Measurements from ENCODE around the gene PDE9A. TPM values are rescaled to one million over a fixed set of nuclear protein-coding genes. Genes with fewer than 3 reads are reported as not detected.

The PDE9A gene
- total RNA-seq, 1 donor, result not detected

DNA sequence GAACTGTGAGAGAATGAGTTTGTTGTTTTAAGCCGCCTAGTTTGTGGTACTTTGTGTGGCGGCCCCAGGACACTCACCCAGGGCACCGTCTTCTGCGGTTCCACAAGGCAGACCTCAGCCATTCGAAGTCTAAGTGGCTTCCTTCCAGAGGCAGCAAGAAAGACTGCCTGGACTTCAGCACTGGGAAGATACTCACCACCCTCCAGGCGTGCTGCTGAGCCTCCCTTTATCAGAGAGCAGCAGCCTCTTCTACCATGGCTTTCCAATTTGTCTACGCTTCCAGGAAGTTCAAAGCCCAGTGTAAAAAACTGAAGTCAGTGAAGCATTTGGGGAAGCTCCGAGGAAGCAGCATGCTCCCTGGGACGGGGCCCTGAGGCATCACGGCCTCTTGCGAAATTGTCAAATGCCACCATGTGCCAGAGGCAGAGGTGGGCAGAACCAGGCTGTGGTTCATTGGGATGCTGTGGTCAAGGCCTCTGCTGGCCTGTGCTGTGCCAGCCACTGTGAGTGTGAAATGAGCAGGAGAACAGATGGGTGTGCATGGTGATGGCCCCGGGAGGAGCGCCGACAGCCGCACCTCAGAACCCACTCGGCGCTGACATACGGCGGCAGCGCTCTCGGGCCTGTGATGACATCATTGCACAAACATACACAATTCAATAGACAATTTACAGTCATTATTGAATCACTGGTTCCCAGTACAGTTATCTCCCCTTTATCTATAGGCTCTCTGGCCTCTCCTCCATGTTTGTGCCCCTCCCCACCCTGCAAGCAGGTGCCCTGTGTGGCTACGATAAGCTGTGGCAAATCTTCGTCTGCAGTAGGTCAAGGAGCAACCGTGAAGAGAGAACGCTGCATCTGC lies 110.4 kb downstream of the PDE9A start:
- DNase-seq (ENCODE audit: low read depth), result no peak
- TF ChIP-seq, protein P1, sequence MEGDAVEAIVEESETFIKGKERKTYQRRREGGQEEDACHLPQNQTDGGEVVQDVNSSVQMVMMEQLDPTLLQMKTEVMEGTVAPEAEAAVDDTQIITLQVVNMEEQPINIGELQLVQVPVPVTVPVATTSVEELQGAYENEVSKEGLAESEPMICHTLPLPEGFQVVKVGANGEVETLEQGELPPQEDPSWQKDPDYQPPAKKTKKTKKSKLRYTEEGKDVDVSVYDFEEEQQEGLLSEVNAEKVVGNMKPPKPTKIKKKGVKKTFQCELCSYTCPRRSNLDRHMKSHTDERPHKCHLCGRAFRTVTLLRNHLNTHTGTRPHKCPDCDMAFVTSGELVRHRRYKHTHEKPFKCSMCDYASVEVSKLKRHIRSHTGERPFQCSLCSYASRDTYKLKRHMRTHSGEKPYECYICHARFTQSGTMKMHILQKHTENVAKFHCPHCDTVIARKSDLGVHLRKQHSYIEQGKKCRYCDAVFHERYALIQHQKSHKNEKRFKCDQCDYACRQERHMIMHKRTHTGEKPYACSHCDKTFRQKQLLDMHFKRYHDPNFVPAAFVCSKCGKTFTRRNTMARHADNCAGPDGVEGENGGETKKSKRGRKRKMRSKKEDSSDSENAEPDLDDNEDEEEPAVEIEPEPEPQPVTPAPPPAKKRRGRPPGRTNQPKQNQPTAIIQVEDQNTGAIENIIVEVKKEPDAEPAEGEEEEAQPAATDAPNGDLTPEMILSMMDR (IDR thresholded peaks at IDR 0.05; ENCODE audit: insufficient read depth, low read length), result no peak

DNA sequence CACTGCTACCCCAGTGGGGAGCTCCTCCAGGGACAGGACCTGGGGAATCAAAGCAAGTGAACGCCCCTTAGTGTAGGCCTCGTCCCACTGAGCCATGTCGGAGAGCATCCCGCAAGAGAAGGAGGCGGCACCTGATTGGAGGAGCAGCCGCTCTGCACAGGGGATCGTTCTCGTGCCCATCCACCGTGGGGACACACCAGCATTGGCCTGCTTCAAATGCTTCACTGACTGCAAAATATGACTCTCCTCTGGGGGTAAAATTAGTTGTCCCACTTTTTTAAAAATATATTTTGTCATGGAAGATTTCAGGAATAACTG lies 111.0 kb downstream of the PDE9A start:
- TF ChIP-seq, protein P1 (IDR thresholded peaks at IDR 0.05; ENCODE audit: insufficient read depth, low read length), result no peak
- H3K4me3 ChIP-seq (ENCODE audit: low read depth, low read length), result no peak overlapping the region
- no peak for DNase-seq (ENCODE audit: low read depth)

More for the DNA sequence above, 110.4 kb downstream of the PDE9A start:
- no peak overlapping the region for H3K4me3 ChIP-seq (ENCODE audit: low read depth, low read length)

DNA sequence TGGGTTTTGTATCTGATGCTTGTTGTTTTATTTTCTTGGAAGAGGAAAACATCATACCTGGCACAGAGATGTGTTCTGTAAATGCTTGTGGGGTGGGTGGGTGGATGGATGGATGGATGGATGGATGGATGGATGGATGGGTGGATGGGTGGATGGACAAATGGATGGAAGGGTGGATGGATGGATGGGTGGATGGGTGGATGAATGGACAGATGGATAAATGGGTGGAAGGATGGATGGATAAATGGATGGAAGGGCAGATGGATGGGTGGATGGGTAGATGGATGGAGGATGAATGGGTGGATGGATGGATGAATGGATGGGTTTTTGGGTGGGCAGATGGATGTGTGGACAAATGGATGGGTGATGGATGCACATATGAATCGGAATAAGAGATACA lies 111.5 kb downstream of the PDE9A start:
- TF ChIP-seq, protein P1 (IDR thresholded peaks at IDR 0.05; ENCODE audit: insufficient read depth, low read length), result no peak
- H3K4me3 ChIP-seq (ENCODE audit: low read depth, low read length), result no peak overlapping the region
- no peak for DNase-seq (ENCODE audit: low read depth)

DNA sequence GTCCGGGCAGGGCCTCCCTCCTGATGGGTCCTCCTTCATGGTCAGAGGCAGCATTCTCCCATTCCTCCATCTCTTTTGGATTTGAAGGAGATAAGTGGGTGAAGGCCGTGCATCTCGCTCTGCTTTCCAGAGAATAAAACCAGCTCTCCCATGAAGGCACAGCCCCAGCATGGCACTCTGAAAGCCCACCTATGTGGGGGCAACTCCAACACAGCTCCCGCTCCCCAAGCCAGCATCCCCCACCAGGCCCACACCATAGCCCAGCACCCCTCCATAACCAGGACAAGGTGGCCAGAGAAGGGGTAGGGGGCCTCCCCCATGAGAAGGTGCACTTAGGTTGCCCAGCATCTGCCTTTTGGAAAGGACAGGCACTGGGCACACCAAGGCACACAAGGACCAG lies 112.2 kb downstream of the PDE9A start:
- no peak for DNase-seq (ENCODE audit: low read depth)
- TF ChIP-seq, protein P1 (IDR thresholded peaks at IDR 0.05; ENCODE audit: insufficient read depth, low read length), result no peak
- H3K4me3 ChIP-seq (ENCODE audit: low read depth, low read length), result no peak overlapping the region

GRCh38 chr21:42766739-42767560 lies 113.5 kb downstream of the PDE9A start:
- TF ChIP-seq, protein P1 (IDR thresholded peaks at IDR 0.05; ENCODE audit: insufficient read depth, low read length), result no peak
- H3K4me3 ChIP-seq (ENCODE audit: low read depth, low read length), result no peak overlapping the region
- DNase-seq (ENCODE audit: low read depth), result no peak

DNA sequence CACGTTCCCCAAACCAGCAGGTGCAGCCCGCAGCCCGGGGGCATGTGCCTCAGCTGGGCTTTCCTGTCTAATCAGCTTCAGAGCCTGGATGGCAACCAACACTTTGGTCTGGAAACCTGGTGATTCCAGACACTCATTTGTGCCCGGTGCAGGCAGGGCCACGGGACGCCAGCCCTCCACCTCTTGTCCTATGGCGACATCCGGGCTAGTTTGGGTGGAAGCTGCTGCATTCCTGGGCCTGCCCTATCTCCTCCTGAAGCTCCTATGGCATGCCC lies 114.1 kb downstream of the PDE9A start:
- no peak overlapping the region for H3K4me3 ChIP-seq (ENCODE audit: low read depth, low read length)
- TF ChIP-seq, protein P1 (IDR thresholded peaks at IDR 0.05; ENCODE audit: insufficient read depth, low read length), result no peak
- no peak for DNase-seq (ENCODE audit: low read depth)
